Tongue (tissue), 2 donors: Measurements from ENCODE around the gene STIM2. TPM values are rescaled to one million over a fixed set of nuclear protein-coding genes. Genes with fewer than 3 reads are reported as not detected.

Experiments used
- DNase-seq: peaks from one replicate; pipeline ENCODE4 v3.0.0-alpha.2; 2015
- total RNA-seq: library from RNA; depleted of rRNA; stranded (reverse); fragments of >200 nt; gene quantifications from one replicate; pipeline ENCODE4 v1.2.3, GENCODE V29; 2014

The STIM2 gene
- total RNA-seq, 1 donor from 2014 or later = 25.4 TPM

DNA sequence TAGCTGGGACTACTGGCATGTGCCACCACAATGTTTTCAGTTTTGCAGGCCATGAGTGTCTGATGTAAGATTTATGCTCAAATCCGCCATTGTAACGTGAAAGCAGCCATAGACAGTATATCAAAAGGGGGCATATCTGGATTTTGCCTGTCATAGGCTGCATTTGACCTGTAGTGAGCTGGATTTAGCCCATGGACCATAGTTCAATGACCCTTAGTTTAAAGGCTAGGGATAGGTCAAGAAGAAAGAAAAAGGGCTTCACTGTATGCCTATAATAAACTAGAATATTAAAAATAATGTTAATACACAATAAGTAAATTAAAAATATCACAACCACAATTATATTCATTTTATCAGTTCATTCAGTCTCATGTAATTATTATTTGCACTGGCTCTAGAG, 181.8 kb downstream of the STIM2 start:
- no peak for DNase-seq

DNA sequence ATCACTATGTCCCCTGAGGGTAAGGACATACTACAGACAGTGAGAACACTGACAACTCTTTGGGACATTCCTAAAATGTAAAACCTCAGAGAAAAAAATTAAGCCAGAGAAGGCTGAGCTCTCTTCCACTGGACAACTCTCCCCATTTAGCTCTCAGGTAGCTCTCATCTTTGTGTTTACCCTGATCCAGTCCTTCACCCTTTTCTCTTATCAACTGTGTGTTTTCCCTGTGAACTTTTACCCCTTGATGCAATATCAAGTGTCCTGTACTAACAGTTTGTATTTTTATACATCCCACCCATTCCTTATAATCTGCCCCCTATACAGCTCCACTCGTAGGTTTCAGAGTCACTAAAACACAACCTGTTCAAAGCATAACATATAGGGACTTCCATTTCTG, 182.6 kb downstream of the STIM2 start:
- DNase-seq = no peak

DNA sequence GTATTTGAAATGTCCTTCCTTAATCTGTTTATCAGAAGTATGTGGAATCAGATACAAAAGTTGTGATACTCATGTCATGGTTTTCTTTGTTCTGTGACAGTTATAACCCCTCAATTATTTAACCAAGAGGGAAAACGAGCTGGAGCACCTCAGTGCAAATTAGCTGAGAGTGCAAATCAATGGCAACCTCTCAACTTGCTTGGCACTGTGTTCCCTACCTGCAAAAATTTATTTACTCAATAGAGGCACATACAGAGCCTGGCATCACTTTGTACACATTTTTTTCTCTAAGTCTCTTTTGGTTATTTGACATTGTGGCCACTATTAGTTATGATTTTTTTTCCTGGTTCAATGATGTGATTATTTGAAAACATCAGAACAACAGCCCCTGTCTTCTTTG, 186.2 kb downstream of the STIM2 start:
- DNase-seq = no peak

DNA sequence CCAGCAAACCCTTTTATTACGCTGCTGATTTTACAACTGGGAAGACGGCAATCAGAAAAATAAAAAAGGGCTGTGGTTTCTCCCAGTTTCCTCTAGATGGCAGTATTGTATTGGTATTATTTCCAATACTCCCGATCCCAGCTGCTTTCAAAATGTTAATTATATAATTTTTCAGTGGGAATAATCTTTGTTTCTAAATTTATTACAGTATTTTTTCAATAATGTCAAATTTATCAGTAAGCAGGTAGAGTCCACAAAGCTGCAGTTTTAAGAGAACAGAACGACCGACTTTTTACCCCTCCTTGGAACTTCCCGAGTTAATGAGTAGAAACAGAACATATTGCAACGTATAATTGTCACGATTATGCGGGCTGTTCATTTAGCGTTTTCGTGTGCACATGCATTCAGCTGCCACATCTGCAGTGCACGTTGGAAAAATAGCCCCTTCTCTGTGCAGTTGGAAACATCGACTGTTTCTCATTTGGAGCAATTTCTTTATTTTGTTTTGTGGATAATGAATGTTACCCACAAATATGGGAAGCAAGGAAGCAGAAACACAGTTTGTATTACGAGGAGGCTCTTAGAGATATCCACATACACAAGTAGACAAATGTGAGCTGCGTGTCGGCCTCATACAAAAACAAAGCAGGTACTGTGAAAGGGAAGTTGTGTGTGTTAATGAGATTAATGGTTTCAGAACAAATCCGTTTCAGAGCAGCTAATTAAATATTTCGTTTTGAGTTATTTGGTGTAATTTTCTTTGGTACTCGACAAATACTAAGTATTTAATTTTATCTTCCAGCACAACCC, 188.0 kb downstream of the STIM2 start:
- peak; percentile 53 for DNase-seq

DNA sequence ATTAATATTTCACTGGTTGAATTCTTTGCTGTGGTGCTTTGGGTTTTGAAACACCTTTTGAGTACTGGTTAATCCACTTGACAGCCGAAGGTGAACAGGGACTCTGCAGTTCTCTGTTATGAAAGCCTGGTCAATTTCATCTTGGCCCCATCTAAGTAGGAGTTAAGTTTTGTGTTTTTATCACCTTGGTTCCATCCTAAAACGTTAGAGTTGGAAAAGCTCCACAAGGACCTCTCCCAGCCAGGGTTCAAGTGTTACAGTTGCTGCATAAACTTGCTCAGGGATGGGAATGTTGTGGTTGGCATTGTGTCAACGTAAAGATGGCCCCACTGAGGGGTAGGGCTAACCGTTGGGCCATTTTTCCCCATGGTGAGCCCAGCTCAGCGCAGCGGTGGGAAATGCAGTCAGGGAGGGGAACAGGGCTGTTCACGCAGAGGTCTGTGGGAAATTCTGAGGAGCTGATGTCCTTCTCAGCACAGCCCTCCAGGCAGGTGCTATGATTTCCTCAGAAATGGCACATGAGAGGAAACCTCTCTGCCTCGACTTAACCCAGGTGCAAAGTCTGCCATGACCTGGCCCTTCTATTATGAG, 188.7 kb downstream of the STIM2 start:
- no peak for DNase-seq

DNA sequence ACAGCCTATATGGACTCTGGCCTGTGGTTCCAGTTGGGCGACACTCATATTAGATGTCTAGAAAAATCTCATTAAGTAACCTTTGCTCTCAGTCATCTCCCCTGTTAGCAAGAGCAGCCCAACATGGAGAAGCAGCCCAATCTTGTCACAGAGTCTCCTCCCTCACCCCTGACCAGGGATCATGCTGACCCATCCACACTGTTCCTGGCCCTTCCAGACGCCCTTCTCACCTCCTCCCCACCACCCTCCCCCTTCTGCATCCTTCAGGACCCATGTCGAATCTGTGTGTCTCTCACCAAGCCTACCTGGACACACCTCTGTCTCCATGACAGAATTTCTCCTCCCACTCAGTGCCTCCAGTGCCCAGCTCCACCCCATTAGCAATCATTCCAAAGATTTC, 190.1 kb downstream of the STIM2 start:
- DNase-seq = no peak

DNA sequence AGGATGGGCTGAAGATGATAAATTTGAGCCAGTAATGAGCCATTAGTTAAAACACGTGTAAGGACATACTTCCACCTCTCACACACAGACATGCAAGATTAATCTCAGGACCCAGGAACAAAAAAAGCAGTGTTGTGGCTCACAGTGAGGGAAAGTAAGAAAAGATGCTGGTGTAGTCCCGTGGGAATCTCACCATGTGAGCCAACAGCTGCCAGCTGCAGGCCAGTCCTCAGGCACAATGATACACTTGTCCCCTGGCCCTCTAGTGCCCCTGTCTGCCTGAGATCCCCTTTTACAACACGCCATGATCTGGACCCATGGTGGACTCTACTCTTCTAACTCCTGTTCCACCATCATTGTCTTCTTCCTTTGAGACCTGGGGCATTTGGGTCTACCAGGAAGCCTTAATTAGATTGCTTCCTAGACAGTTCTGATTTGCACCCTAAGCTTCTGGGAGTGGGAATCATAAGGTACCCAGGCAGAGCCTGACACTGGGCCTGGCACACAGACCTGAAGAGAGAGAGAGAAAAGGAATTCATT, 194.7 kb downstream of the STIM2 start:
- DNase-seq = peak; percentile 10

DNA sequence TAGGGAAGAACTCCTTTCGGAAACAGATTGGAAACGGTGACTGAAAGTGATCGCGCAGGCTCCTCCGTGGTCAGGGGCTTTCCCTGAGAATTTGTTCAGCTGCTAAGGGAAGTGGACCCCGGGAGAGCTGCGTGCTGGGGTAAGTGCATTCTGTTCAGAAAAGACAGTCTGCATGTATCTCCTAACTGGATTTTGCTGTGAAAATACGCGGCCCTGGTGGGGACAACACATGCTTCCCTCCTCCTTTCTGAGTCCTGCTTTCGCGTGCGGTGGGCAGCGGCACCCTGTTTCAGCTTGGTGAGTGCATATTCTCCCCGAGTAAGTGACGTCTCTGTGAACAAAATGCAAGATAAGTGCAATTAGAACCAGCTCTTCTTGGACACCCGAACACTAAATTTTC, 195.6 kb downstream of the STIM2 start:
- no peak for DNase-seq

DNA sequence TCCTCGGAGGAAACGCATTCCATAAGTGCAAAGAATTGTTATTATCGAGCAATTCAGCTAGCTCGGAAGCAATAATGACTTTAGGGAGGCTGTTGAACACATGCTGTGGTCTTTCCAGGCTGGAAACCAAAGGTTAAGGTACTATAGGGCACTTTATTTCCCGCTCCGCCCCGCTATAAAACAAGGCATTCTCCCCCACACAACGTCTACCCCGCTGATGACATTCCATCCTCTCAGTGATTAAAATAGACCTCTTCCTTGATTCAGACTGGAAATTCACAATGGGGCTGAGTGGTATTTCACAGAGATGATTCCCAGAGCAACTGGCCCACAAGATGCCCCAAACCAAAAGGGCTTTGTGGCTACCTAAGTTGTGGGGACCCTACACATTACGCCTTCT, 196.4 kb downstream of the STIM2 start:
- no peak for DNase-seq

DNA sequence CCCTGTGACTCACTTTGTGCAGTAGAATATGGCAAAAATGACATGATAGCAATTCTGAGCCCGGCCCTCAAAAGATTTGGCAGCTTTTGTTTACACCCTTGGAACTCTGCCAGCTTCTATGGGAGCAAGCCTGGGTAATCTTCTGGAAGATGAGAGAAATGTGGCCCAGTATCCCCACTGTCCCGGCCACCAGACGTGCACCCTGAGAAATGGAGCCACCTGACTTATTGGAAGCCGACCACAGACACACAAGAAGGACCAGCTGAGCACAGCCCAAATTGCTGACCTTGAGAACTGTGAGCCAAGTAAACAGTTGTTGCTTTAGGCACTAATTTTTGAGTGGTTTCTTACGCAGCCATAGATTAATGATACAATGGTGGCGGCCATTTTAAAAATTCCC, 197.0 kb downstream of the STIM2 start:
- no peak for DNase-seq

DNA sequence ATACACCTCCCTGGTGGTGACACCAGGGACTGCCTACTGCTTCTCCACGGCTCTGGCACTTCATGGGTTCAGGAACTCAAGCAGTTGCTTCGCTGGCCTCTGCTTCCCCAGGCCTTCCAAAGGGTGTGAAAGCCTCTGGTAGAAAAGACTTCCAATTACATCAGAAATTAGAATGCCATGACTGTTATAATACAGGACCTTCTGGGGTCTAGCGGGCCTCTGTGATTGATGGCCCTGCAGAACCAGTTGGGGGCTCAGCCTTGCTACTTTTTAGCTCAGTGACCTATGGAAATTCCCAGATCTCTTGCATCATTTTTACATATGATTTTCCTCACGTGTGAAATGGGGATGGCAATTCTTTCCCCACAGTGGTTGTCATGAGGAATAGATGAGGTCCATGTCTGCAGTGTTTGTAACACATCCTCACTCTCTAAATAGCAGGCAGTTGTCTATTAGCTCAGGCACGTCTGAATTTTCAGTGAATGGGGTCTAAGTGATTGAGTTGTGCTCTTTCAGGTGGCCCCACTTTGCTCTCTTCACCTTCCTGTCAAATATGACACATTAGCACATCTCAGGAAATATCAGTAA, 198.3 kb downstream of the STIM2 start:
- no peak for DNase-seq

DNA sequence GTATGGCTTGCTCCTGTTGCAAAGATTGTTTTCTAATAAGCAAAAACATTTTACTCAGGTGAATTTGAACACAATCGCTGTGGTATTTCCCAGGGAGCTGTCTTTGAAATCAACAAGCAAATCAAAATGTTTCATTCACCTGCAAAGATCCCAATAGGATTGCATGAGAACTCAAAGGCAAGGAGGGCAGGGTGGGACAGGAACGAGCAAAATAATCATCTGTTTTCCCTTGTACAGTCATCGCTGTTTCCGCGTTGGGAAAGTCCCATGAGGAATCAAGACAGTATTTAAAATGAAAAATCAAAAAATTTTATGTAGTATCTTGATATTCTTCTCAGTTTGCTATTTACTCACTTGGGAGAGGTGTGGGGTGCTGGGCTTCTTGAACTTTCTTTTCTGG, 198.8 kb downstream of the STIM2 start:
- no peak for DNase-seq

DNA sequence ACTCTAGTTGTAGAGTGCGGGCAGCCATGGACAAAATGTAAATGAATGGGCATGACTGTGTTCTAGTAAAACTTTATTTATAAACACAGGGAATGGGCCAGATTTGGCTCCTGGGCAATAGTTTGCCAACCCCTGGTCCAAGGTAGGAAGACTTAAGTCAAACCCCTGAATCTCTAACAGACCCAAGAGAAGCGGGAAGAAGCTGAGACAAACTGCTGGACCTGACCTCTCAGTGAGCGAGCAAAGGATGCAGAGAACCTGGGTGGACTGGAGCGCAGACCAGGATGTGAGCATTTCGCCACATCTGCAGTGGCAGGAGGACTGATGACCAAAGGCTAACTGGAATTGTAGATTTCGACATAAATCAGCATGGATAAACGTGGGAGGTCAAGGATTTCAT, 201.6 kb downstream of the STIM2 start:
- DNase-seq = no peak

DNA sequence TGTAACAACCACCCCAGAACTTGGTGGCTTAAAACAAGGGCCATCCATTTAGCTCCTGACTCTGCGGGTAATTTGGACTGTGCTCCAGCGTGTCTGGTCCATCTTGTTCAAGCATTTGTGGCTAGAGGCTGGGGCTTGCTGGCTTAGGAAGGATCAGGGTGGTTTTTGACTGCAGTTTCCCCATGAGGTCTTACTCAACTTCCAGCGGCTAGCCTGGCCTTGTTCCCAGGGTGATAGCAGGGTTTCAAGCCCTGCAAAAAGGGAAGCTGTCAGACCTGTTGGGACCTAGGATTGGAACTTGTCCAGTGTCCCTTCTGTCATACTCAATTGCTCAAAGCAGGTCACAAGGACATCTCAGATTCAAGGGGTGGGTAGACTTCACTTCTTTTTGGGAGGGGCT, 205.9 kb downstream of the STIM2 start:
- no peak for DNase-seq

DNA sequence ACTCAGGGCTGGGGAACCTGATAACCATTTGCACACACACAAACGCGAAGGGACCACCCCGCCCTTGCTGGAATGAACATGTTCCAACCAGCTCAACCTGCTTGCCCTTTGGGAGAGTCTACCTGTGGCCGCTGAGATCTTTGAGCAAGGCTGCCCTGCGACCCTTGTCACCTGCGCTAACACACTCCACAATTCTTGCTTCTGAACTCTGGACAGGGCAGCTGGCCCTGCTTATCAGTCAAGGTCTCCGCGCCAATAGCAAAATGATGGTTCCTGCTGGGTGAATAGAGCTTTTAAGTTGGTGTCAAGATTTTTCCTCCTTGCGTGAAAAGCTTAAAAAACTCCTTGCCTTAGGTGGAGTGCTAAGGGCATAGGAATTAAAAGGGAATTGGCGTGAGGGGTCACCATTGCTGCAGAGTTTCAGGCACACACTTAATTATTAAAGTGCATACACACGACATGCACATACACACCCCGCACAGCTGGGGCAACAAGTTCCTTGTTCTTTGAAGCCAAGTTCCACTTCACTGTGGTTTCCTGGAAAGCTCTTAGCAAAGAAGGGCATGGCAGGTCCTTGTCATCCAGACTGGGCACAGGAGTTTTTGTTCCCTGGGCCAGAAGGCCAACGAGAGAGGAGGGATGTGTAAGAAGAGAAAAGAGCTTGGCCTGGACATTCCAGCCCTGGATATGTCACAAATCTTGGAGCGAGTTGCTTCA, 207.7 kb downstream of the STIM2 start:
- no peak for DNase-seq
